ENCODE results near the gene LRRC42. TPM values are rescaled to one million over a fixed set of nuclear protein-coding genes. Genes with fewer than 3 reads are reported as not detected.

LRRC42 gene
- 14.1 TPM for total RNA-seq

GRCh38 chr1:53946252-53947171, at the start of gene LRRC42:
TSS of gene LRRC42 (plus strand) at chr1:53946350. CDS start at chr1:53952000, 5,650 bp downstream.
- Histone ChIP-seq H3K9ac (ENCODE audit: low read depth in 1 of 3, low read length in 3 of 3) (peak within 1 kb of the TSS; percentile 78 to 88 (median 87)), H3K9me3 (ENCODE audit: control insufficient read depth in 3 of 3, low read length in 3 of 3) (no peaks in the 10 kb centered on the region), H3K4me3 (ENCODE audit: low read length in 3 of 3) (peak within 1 kb of the TSS; percentile 86 to 93 (median 86)), H3K36me3 (ENCODE audit: control insufficient read depth in 3 of 3, insufficient read depth in 3 of 3, low read length in 3 of 3) (no peaks in the 10 kb centered on the region), H3K27me3 (ENCODE audit: control insufficient read depth in 3 of 3, insufficient read depth in 3 of 3, low read length in 3 of 3) (no peaks in the 10 kb centered on the region), H3K4me1 (ENCODE audit: control insufficient read depth in 3 of 3, insufficient read depth in 3 of 3, low read length in 3 of 3) (peaks cover 17 to 22% (median 22%) of the 10 kb centered on the region in 3 donors), H3K27ac (ENCODE audit: low read depth, low read length) (peak within 1 kb of the TSS; percentile 84)

GRCh38 chr1:53896635-53897229, 49.4 kb upstream of the LRRC42 start:
- H3K9ac ChIP-seq (ENCODE audit: low read depth in 1 of 3, low read length in 3 of 3) = no peak overlapping the region

GRCh38 chr1:53899206-53899628, 46.9 kb upstream of the LRRC42 start:
- H3K4me3 ChIP-seq (ENCODE audit: low read length in 3 of 3) = peak overlapping the region in 2 of 3 donors; percentile 49 to 53
- peaks cover 18 to 30% (median 24%) of the 10 kb centered on the region in 3 donors for H3K4me1 ChIP-seq (ENCODE audit: control insufficient read depth in 3 of 3, insufficient read depth in 3 of 3, low read length in 3 of 3)
- H3K9ac ChIP-seq (ENCODE audit: low read depth in 1 of 3, low read length in 3 of 3) = peak overlapping the region in 2 of 3 donors; percentile 61 to 65
- no peaks in the 10 kb centered on the region for H3K9me3 ChIP-seq (ENCODE audit: control insufficient read depth in 3 of 3, low read length in 3 of 3)
- H3K36me3 ChIP-seq (ENCODE audit: control insufficient read depth in 3 of 3, insufficient read depth in 3 of 3, low read length in 3 of 3) = no peaks in the 10 kb centered on the region
- peak overlapping the region; percentile 55 for H3K27ac ChIP-seq (ENCODE audit: low read depth, low read length)
- H3K27me3 ChIP-seq (ENCODE audit: control insufficient read depth in 3 of 3, insufficient read depth in 3 of 3, low read length in 3 of 3) = no peaks in the 10 kb centered on the region

More at GRCh38 chr1:53896635-53897229, 49.4 kb upstream of the LRRC42 start:
- Histone ChIP-seq H3K9me3 (ENCODE audit: control insufficient read depth in 3 of 3, low read length in 3 of 3) (no peaks in the 10 kb centered on the region), H3K4me1 (ENCODE audit: control insufficient read depth in 3 of 3, insufficient read depth in 3 of 3, low read length in 3 of 3) (peaks cover 18 to 30% (median 24%) of the 10 kb centered on the region in 3 donors), H3K27me3 (ENCODE audit: control insufficient read depth in 3 of 3, insufficient read depth in 3 of 3, low read length in 3 of 3) (no peaks in the 10 kb centered on the region), H3K27ac (ENCODE audit: low read depth, low read length) (no peak overlapping the region), H3K36me3 (ENCODE audit: control insufficient read depth in 3 of 3, insufficient read depth in 3 of 3, low read length in 3 of 3) (no peaks in the 10 kb centered on the region), H3K4me3 (ENCODE audit: low read length in 3 of 3) (no peak overlapping the region)

GRCh38 chr1:53899708-53900107, 46.4 kb upstream of the LRRC42 start:
- Histone ChIP-seq H3K4me1 (ENCODE audit: control insufficient read depth in 3 of 3, insufficient read depth in 3 of 3, low read length in 3 of 3) (peaks cover 18 to 30% (median 24%) of the 10 kb centered on the region in 3 donors), H3K27me3 (ENCODE audit: control insufficient read depth in 3 of 3, insufficient read depth in 3 of 3, low read length in 3 of 3) (no peaks in the 10 kb centered on the region), H3K4me3 (ENCODE audit: low read length in 3 of 3) (no peak overlapping the region), H3K9me3 (ENCODE audit: control insufficient read depth in 3 of 3, low read length in 3 of 3) (no peaks in the 10 kb centered on the region), H3K36me3 (ENCODE audit: control insufficient read depth in 3 of 3, insufficient read depth in 3 of 3, low read length in 3 of 3) (no peaks in the 10 kb centered on the region), H3K9ac (ENCODE audit: low read depth in 1 of 3, low read length in 3 of 3) (no peak overlapping the region), H3K27ac (ENCODE audit: low read depth, low read length) (no peak overlapping the region)

- peaks cover 17 to 23% (median 19%) of the 10 kb centered on the region in 3 donors for H3K4me1 ChIP-seq (ENCODE audit: control insufficient read depth in 3 of 3, insufficient read depth in 3 of 3, low read length in 3 of 3)
- H3K9me3 ChIP-seq (ENCODE audit: control insufficient read depth in 3 of 3, low read length in 3 of 3) = no peaks in the 10 kb centered on the region
- no peak overlapping the region for H3K9ac ChIP-seq (ENCODE audit: low read depth in 1 of 3, low read length in 3 of 3)
- H3K27ac ChIP-seq (ENCODE audit: low read depth, low read length) = no peak overlapping the region
- peaks cover 0 to 3% (median 0%) of the 10 kb centered on the region in 3 donors for H3K36me3 ChIP-seq (ENCODE audit: control insufficient read depth in 3 of 3, insufficient read depth in 3 of 3, low read length in 3 of 3)
- no peaks in the 10 kb centered on the region for H3K27me3 ChIP-seq (ENCODE audit: control insufficient read depth in 3 of 3, insufficient read depth in 3 of 3, low read length in 3 of 3)
- H3K4me3 ChIP-seq (ENCODE audit: low read length in 3 of 3) = no peak overlapping the region
Observed at GRCh38 chr1:53902235-53903138, 43.7 kb upstream of the LRRC42 start.

- H3K27ac ChIP-seq (ENCODE audit: low read depth, low read length) = no peak overlapping the region
- H3K9ac ChIP-seq (ENCODE audit: low read depth in 1 of 3, low read length in 3 of 3) = no peak overlapping the region
- no peaks in the 10 kb centered on the region for H3K9me3 ChIP-seq (ENCODE audit: control insufficient read depth in 3 of 3, low read length in 3 of 3)
- H3K36me3 ChIP-seq (ENCODE audit: control insufficient read depth in 3 of 3, insufficient read depth in 3 of 3, low read length in 3 of 3) = peaks cover 0 to 3% (median 0%) of the 10 kb centered on the region in 3 donors
- H3K4me1 ChIP-seq (ENCODE audit: control insufficient read depth in 3 of 3, insufficient read depth in 3 of 3, low read length in 3 of 3) = no peaks in the 10 kb centered on the region
- H3K27me3 ChIP-seq (ENCODE audit: control insufficient read depth in 3 of 3, insufficient read depth in 3 of 3, low read length in 3 of 3) = no peaks in the 10 kb centered on the region
- no peak overlapping the region for H3K4me3 ChIP-seq (ENCODE audit: low read length in 3 of 3)
Observed at GRCh38 chr1:53905509-53905908, 40.6 kb upstream of the LRRC42 start.

GRCh38 chr1:53906121-53906520, 40.0 kb upstream of the LRRC42 start:
- no peaks in the 10 kb centered on the region for H3K27me3 ChIP-seq (ENCODE audit: control insufficient read depth in 3 of 3, insufficient read depth in 3 of 3, low read length in 3 of 3)
- no peak overlapping the region for H3K4me3 ChIP-seq (ENCODE audit: low read length in 3 of 3)
- no peaks in the 10 kb centered on the region for H3K4me1 ChIP-seq (ENCODE audit: control insufficient read depth in 3 of 3, insufficient read depth in 3 of 3, low read length in 3 of 3)
- H3K27ac ChIP-seq (ENCODE audit: low read depth, low read length) = no peak overlapping the region
- H3K9me3 ChIP-seq (ENCODE audit: control insufficient read depth in 3 of 3, low read length in 3 of 3) = no peaks in the 10 kb centered on the region
- H3K36me3 ChIP-seq (ENCODE audit: control insufficient read depth in 3 of 3, insufficient read depth in 3 of 3, low read length in 3 of 3) = peaks cover 0 to 3% (median 0%) of the 10 kb centered on the region in 3 donors
- no peak overlapping the region for H3K9ac ChIP-seq (ENCODE audit: low read depth in 1 of 3, low read length in 3 of 3)

- Histone ChIP-seq H3K4me3 (ENCODE audit: low read length in 3 of 3) (no peak overlapping the region), H3K27ac (ENCODE audit: low read depth, low read length) (no peak overlapping the region), H3K4me1 (ENCODE audit: control insufficient read depth in 3 of 3, insufficient read depth in 3 of 3, low read length in 3 of 3) (no peaks in the 10 kb centered on the region), H3K36me3 (ENCODE audit: control insufficient read depth in 3 of 3, insufficient read depth in 3 of 3, low read length in 3 of 3) (peaks cover 0 to 8% (median 0%) of the 10 kb centered on the region in 3 donors), H3K27me3 (ENCODE audit: control insufficient read depth in 3 of 3, insufficient read depth in 3 of 3, low read length in 3 of 3) (no peaks in the 10 kb centered on the region), H3K9ac (ENCODE audit: low read depth in 1 of 3, low read length in 3 of 3) (no peak overlapping the region), H3K9me3 (ENCODE audit: control insufficient read depth in 3 of 3, low read length in 3 of 3) (no peaks in the 10 kb centered on the region)
Observed at GRCh38 chr1:53909946-53910345, 36.2 kb upstream of the LRRC42 start.

GRCh38 chr1:53911442-53911841, 34.7 kb upstream of the LRRC42 start:
- Histone ChIP-seq H3K9ac (ENCODE audit: low read depth in 1 of 3, low read length in 3 of 3) (no peak overlapping the region), H3K4me3 (ENCODE audit: low read length in 3 of 3) (no peak overlapping the region), H3K9me3 (ENCODE audit: control insufficient read depth in 3 of 3, low read length in 3 of 3) (no peaks in the 10 kb centered on the region), H3K36me3 (ENCODE audit: control insufficient read depth in 3 of 3, insufficient read depth in 3 of 3, low read length in 3 of 3) (peaks cover 2 to 7% (median 5%) of the 10 kb centered on the region in 3 donors), H3K27me3 (ENCODE audit: control insufficient read depth in 3 of 3, insufficient read depth in 3 of 3, low read length in 3 of 3) (no peaks in the 10 kb centered on the region), H3K27ac (ENCODE audit: low read depth, low read length) (no peak overlapping the region), H3K4me1 (ENCODE audit: control insufficient read depth in 3 of 3, insufficient read depth in 3 of 3, low read length in 3 of 3) (no peaks in the 10 kb centered on the region)
